IMR-90 (cell line): ENCODE measurements around the gene IQCC. TPM values are rescaled to one million over a fixed set of nuclear protein-coding genes. Genes with fewer than 3 reads are reported as not detected.

Experiments
- ATAC-seq: fragments of 200-7000 bp; cut with Tn5 transposase; 2 replicates; pipeline ENCODE4 v1.9.1; 2020; ENCODE audit warnings: low read depth, mild to moderate bottlenecking, moderate library complexity
- BruUV-seq: library from RNA; stranded (reverse); fragments of 400-500 nt; replicated peaks from 2 replicates; lab custom pipeline; 2021; lab: Mats Ljungman, UMichigan
- CTCF ChIA-PET: fragments of 300-600 bp; formaldehyde crosslinking; extraction: SDS; loops from one replicate; lab custom pipeline; 2021; ENCODE audit warnings: antibody characterized with exemption; lab: Yijun Ruan, JAX
- POLR2A ChIA-PET: fragments of 300-600 bp; sonication (Branson Sonifier 250); formaldehyde crosslinking; loops from one replicate; lab custom pipeline; 2022; ENCODE audit warnings: antibody characterized with exemption; ENCODE audit not compliant: unreplicated experiment; lab: Charles Lee
- DNase-seq: peaks from one replicate; pipeline ENCODE4 v3.0.0; 2013
- H2AFZ ChIP-seq: replicated peaks from 2 replicates; pipeline ENCODE3; 2013; ENCODE audit warnings: low read length, mild to moderate bottlenecking; ENCODE audit not compliant: poor library complexity
- H2AK5ac ChIP-seq: 2 replicates; pipeline ENCODE4 v1.6.1; 2013; ENCODE audit warnings: low read depth, low read length, inconsistent platforms
- H2AK9ac ChIP-seq: replicated peaks from 2 replicates; pipeline ENCODE3; 2013; ENCODE audit warnings: mild to moderate bottlenecking, low read depth, low read length, moderate library complexity; ENCODE audit not compliant: poor library complexity
- H2BK120ac ChIP-seq: 2 replicates; pipeline ENCODE4 v1.6.1; 2013; ENCODE audit warnings: low read depth, low read length, inconsistent platforms
- H2BK15ac ChIP-seq: 3 replicates; pipeline ENCODE4 v1.6.1; 2013; ENCODE audit warnings: low read depth, low read length, inconsistent platforms
- H2BK20ac ChIP-seq: 2 replicates; pipeline ENCODE4 v1.6.1; 2013; ENCODE audit warnings: low read depth, mild to moderate bottlenecking, inconsistent platforms, low read length, moderate library complexity
- H2BK5ac ChIP-seq: 2 replicates; pipeline ENCODE4 v1.6.1; 2013; ENCODE audit warnings: mild to moderate bottlenecking, low read depth, low read length, inconsistent platforms; ENCODE audit not compliant: poor library complexity, severe bottlenecking
- H3K14ac ChIP-seq: replicated peaks from 2 replicates; pipeline ENCODE4 v1.6.1; 2013; ENCODE audit warnings: low read depth, low read length, inconsistent platforms
- H3K18ac ChIP-seq: 2 replicates; pipeline ENCODE4 v1.6.1; 2013; ENCODE audit warnings: low read depth, low read length, control low read depth
- H3K23ac ChIP-seq: 2 replicates; pipeline ENCODE4 v1.6.1; 2013; ENCODE audit warnings: low read depth, low read length, inconsistent platforms
- H3K27ac ChIP-seq: 2 replicates; pipeline ENCODE4 v1.5.1; 2013; ENCODE audit warnings: mild to moderate bottlenecking, control low read depth, low read length; ENCODE audit not compliant: insufficient read depth
- H3K27me3 ChIP-seq: 2 replicates; pipeline ENCODE4 v1.6.1; 2013; ENCODE audit warnings: low read length; ENCODE audit not compliant: control insufficient read depth, insufficient read depth
- H3K36me3 ChIP-seq: 2 replicates; pipeline ENCODE4 v1.6.1; 2013; ENCODE audit warnings: low read length, mixed read lengths; ENCODE audit not compliant: control insufficient read depth, insufficient read depth
- H3K4ac ChIP-seq: 2 replicates; pipeline ENCODE4 v1.6.1; 2013; ENCODE audit warnings: low read depth, low read length, inconsistent platforms
- H3K4me1 ChIP-seq: 2 replicates; pipeline ENCODE4 v1.6.1; 2013; ENCODE audit warnings: low read length, mixed read lengths; ENCODE audit not compliant: control insufficient read depth, insufficient read depth
- H3K4me2 ChIP-seq: 2 replicates; pipeline ENCODE4 v1.6.1; 2013; ENCODE audit warnings: low read depth, mild to moderate bottlenecking, control low read depth, low read length, moderate library complexity
- H3K4me3 ChIP-seq: 2 replicates; pipeline ENCODE4 v1.5.1; 2013; ENCODE audit warnings: low read depth, mild to moderate bottlenecking, control low read depth, low read length, moderate library complexity; ENCODE audit not compliant: insufficient read depth
- H3K56ac ChIP-seq: 2 replicates; pipeline ENCODE4 v1.6.1; 2013; ENCODE audit warnings: low read length, inconsistent platforms; ENCODE audit not compliant: insufficient read depth; ENCODE audit errors: extremely low read depth
- H3K79me1 ChIP-seq, 2 experiments: 2 replicates each; pipeline ENCODE4 v1.6.1; 2013; ENCODE audit warnings: low read length in 2 of 2, inconsistent platforms in 1 of 2, low read depth in 1 of 2
- H3K9ac ChIP-seq: 2 replicates; pipeline ENCODE4 v1.6.1; 2013; ENCODE audit warnings: low read depth, low read length, control low read depth
- H3K9me1 ChIP-seq: 2 replicates; pipeline ENCODE4 v1.6.1; 2013; ENCODE audit warnings: low read length, inconsistent platforms; ENCODE audit not compliant: insufficient read depth
- H3K9me3 ChIP-seq: 2 replicates; pipeline ENCODE4 v1.6.1; 2013; ENCODE audit warnings: low read length; ENCODE audit not compliant: control insufficient read depth, insufficient read depth
- H4K20me1 ChIP-seq: 2 replicates; pipeline ENCODE4 v1.6.1; 2013; ENCODE audit warnings: low read length, inconsistent platforms; ENCODE audit not compliant: insufficient read depth
- H4K5ac ChIP-seq: 2 replicates; pipeline ENCODE4 v1.6.1; 2013; ENCODE audit warnings: mild to moderate bottlenecking, low read depth, low read length, control low read depth
- H4K8ac ChIP-seq, 2 experiments: 2 replicates each; pipeline ENCODE4 v1.6.1; 2013; ENCODE audit warnings: low read depth in 2 of 2, low read length in 2 of 2, control low read depth in 1 of 2, inconsistent platforms in 1 of 2
- H4K91ac ChIP-seq: 2 replicates; pipeline ENCODE4 v1.6.1; 2013; ENCODE audit warnings: low read depth, low read length, inconsistent platforms; ENCODE audit not compliant: insufficient read depth
- BHLHE40 ChIP-seq: fragments of 150-350 bp; IDR thresholded peaks from 2 replicates; pipeline ENCODE4 v1.6.1; 2016; ENCODE audit warnings: mild to moderate bottlenecking, low read depth, low read length
- CEBPB ChIP-seq: IDR thresholded peaks from 2 replicates; pipeline ENCODE4 v1.6.1; 2012; ENCODE audit warnings: low read depth, low read length, improper control_type of control experiment
- CTCF ChIP-seq: conservative IDR thresholded peaks from 2 replicates; pipeline ENCODE4 v1.5.1; 2012; ENCODE audit warnings: mild to moderate bottlenecking, low read depth, low read length, improper control_type of control experiment
- MXI1 ChIP-seq: IDR thresholded peaks from 2 replicates; pipeline ENCODE4 v1.6.1; 2012; ENCODE audit warnings: low read depth, mild to moderate bottlenecking, low read length, moderate library complexity, borderline replicate concordance
- NFE2L2 ChIP-seq: fragments of 150-350 bp; IDR thresholded peaks from 2 replicates; pipeline ENCODE4 v1.6.1; 2016; ENCODE audit warnings: low read depth, mild to moderate bottlenecking, low read length
- RAD21 ChIP-seq: IDR thresholded peaks from 2 replicates; pipeline ENCODE4 v1.6.1; 2012; ENCODE audit warnings: low read length, improper control_type of control experiment
- RFX5 ChIP-seq: IDR thresholded peaks from 2 replicates; pipeline ENCODE4 v1.8.0; 2012; ENCODE audit warnings: low read depth, mild to moderate bottlenecking, low read length, moderate library complexity
- SMC3 ChIP-seq: fragments of 150-350 bp; IDR thresholded peaks from 2 replicates; pipeline ENCODE4 v1.6.1; 2016; ENCODE audit warnings: low read depth, mild to moderate bottlenecking, antibody characterized with exemption, low read length, moderate library complexity
- WGBS, 2 experiments: methylation state at CpG; one replicate each; pipeline versions ENCODE4 v1.1.5 to v1.1.7; 2013; ENCODE audit warnings: missing lambda C conversion rate in 2 of 2; ENCODE audit not compliant: insufficient read length in 1 of 2; ENCODE audit errors: extremely low coverage in 2 of 2; 5-methylcytosine and 5-hydroxymethylcytosine counted together
- dilution Hi-C: fragments of 300-500 bp; cut with HindIII; formaldehyde crosslinking; loops from one replicate; pipeline ENCODE4 v1.14.3; 2018; ENCODE audit warnings: low sequenced_read_pairs; ENCODE audit not compliant: unreplicated experiment
- in situ Hi-C: fragments of 300-500 bp; cut with MboI; formaldehyde crosslinking; loops from 3 replicates; pipeline ENCODE4 v1.14.3; 2019; ENCODE audit warnings: low sequenced_read_pairs, inconsistent platforms, mixed read lengths
- intact Hi-C: fragments of 100-400 bp; cut with micrococcal nuclease; formaldehyde crosslinking; loops from 2 replicates; pipeline ENCODE4 v1.10.0; 2022
- polyA plus RNA-seq, 3 experiments: library from polyadenylated mRNA; depleted of rRNA; stranded (reverse); fragments of >200 nt; gene quantifications; 2 replicates each; pipeline ENCODE4 v1.2.3, GENCODE V29; 2012; ENCODE audit warnings: low replicate concordance in 1 of 3
- total RNA-seq: library from RNA; depleted of rRNA; stranded (reverse); fragments of >200 nt; gene quantifications from 2 replicates; pipeline ENCODE4 v1.2.3, GENCODE V29; 2012

IQCC gene
- total and polyA plus RNA-seq, 2 of the 4 experiments (the other 2 are of a cell fraction), result 1.6 to 2.2 TPM

GRCh38 chr1:32247983-32248889 lies 42.8 kb downstream of the IQCC start:
- Histone ChIP-seq H3K9me3 (no peaks in the 10 kb centered on the region), H3K4me2 (no peak overlapping the region; the same call in 1 of the 2 replicates), H3K4me3 (no peak overlapping the region), H3K9me1 (peaks cover 10% of the 10 kb centered on the region), H3K27me3 (peaks cover 2% of the 10 kb centered on the region; the same call in 1 of the 2 replicates), H3K36me3 (no peaks in the 10 kb centered on the region), H2BK120ac (peak overlapping the region; percentile 52), H3K14ac (no peak overlapping the region; the same call in 1 of the 2 replicates), H4K91ac (0 out of 2 replicates have a peak overlapping the region, but pooled peaks have one; percentile 24), H2BK15ac (peak overlapping the region; percentile 49; the same call in 1 of the 3 replicates), H3K56ac (no peak overlapping the region), H3K9ac (no peak overlapping the region), H3K27ac (no peak overlapping the region), H2BK5ac (no peak overlapping the region), H2BK20ac (peak overlapping the region; percentile 25; the same call in 1 of the 2 replicates), H4K5ac (no peak overlapping the region; the same call in 1 of the 2 replicates), H3K23ac (no peak overlapping the region; the same call in 1 of the 2 replicates), H4K20me1 (no peaks in the 10 kb centered on the region), H3K79me1 (peaks cover 0 to 3% of the 10 kb centered on the region in 2 experiments; a peak in 1 of 4 replicates), H4K8ac (peak overlapping the region in 1 of 2 experiments; percentile 66; a peak in 3 of 4 replicates), H3K4me1 (peaks cover 16% of the 10 kb centered on the region), H3K18ac (no peak overlapping the region), H2AFZ (peak overlapping the region; percentile 84), H3K4ac (peak overlapping the region; percentile 94; the same call in 1 of the 2 replicates), H2AK5ac (peak overlapping the region; percentile 80), H2AK9ac (peak overlapping the region; percentile 89)
- intact Hi-C loops, result no loop called here
- peak; percentile 52 for DNase-seq
- dilution Hi-C loops, result no loop called here
- ChIA-PET CTCF (interaction anchor here (0.6 to 1.5 kb wide), 7 partner anchors 8 to 73 kb away, joined by 3 to 6 read pairs (median 4); partner anchors contain the start of gene HDAC1), POLR2A (interaction anchor here (0.6 kb wide), 1 partner anchor 11 kb away, joined by 3 read pairs; no protein-coding TSS in a partner anchor)
- in situ Hi-C loops, result no loop called here
- peak; percentile 88 for ATAC-seq
- no TSS peak for BruUV-seq
- WGBS, 2 experiments, result 11% methylated on average over 13 of the region's 31 CpGs; no CpG with 5 or more reads in 1 of the 2 experiments
- peak; percentile 34; the same call in 1 of the 2 replicates for TF ChIP-seq SMC3
- TF ChIP-seq NFE2L2, result no peak
- TF ChIP-seq CTCF, result peak; percentile 70
- peak; percentile 63 for TF ChIP-seq RAD21
- TF ChIP-seq RFX5, result no peak
- 0 out of 2 replicates have a peak, but pooled peaks have one; percentile 12 for TF ChIP-seq MXI1
- TF ChIP-seq BHLHE40, result no peak
- TF ChIP-seq CEBPB, result no peak
